ENCODE results near the gene DYNLL2.
"Not testable (repeated sequence)": the region's sequence is repeated elsewhere in the genome, so short reads cannot be mapped to it uniquely, and the experiment has no call there.

- TF ChIP-seq EZH2phosphoT487 (IDR thresholded peaks at IDR 0.05; ENCODE audit: insufficient read depth, low read depth); EZH2 (IDR thresholded peaks at IDR 0.05; ENCODE audit: insufficient read depth, poor library complexity, severe bottlenecking): not testable (repeated sequence)
These were observed 39.0 kb upstream of the DYNLL2 start for GRCh38 chr17:58044256-58044655.

All from GM23248 (cell line).